DOHH2 (cell line): ENCODE results near the gene SYNE1.

Experiments used
- H3F3A ChIP-seq: fragments of 200-600 bp; sonication (generic), shearing (Covaris generic); 2 replicates; pipeline ENCODE4 v1.6.0; 2016; ENCODE audit warnings: antibody characterized with exemption, mild to moderate bottlenecking; ENCODE audit not compliant: control insufficient read depth, insufficient read depth
- H3K27ac ChIP-seq: fragments of 200-600 bp; sonication (generic); 2 replicates; pipeline ENCODE4 v1.5.1; 2014; ENCODE audit warnings: low read depth, mild to moderate bottlenecking, low read length, moderate library complexity
- H3K27me3 ChIP-seq: fragments of 200-600 bp; sonication (generic); 2 replicates; pipeline ENCODE4 v1.6.1; 2014; ENCODE audit warnings: mild to moderate bottlenecking, low read length, mixed read lengths; ENCODE audit not compliant: control insufficient read depth
- H3K36me3 ChIP-seq: fragments of 200-600 bp; sonication (generic); 2 replicates; pipeline ENCODE4 v1.6.1; 2014; ENCODE audit warnings: mild to moderate bottlenecking, low read length, moderate library complexity, mixed read lengths; ENCODE audit not compliant: control insufficient read depth
- H3K4me1 ChIP-seq: fragments of 200-600 bp; sonication (generic); 2 replicates; pipeline ENCODE4 v1.6.1; 2014; ENCODE audit warnings: mild to moderate bottlenecking, low read length, mixed read lengths; ENCODE audit not compliant: control insufficient read depth
- H3K4me2 ChIP-seq: fragments of 200-600 bp; sonication (generic); 2 replicates; pipeline ENCODE4 v1.6.0; 2014; ENCODE audit warnings: mild to moderate bottlenecking, low read length, moderate library complexity
- H3K4me3 ChIP-seq: fragments of 200-600 bp; sonication (generic); 2 replicates; pipeline ENCODE4 v1.5.1; 2014; ENCODE audit warnings: mild to moderate bottlenecking, low read length, mixed read lengths
- H3K79me2 ChIP-seq: fragments of 200-600 bp; sonication (generic); 2 replicates; pipeline ENCODE4 v1.6.1; 2014; ENCODE audit warnings: mild to moderate bottlenecking, low read length, mixed read lengths; ENCODE audit not compliant: control insufficient read depth
- H3K9me2 ChIP-seq: fragments of 200-600 bp; sonication (generic); replicated peaks from 2 replicates; pipeline ENCODE4 v1.6.1; 2014; ENCODE audit warnings: mild to moderate bottlenecking, low read length, mixed read lengths; ENCODE audit not compliant: control insufficient read depth
- H3K9me3 ChIP-seq: fragments of 200-600 bp; sonication (generic); 2 replicates; pipeline ENCODE4 v1.6.1; 2014; ENCODE audit warnings: antibody characterized with exemption, low read length, mixed read lengths; ENCODE audit not compliant: control insufficient read depth, insufficient read depth
- H4K20me1 ChIP-seq: fragments of 200-600 bp; sonication (generic); 2 replicates; pipeline ENCODE4 v1.6.0; 2014; ENCODE audit warnings: low read depth, mild to moderate bottlenecking, antibody characterized with exemption, low read length, moderate library complexity; ENCODE audit not compliant: control insufficient read depth, insufficient read depth
- CTCF ChIP-seq: fragments of 200-600 bp; sonication (generic); IDR thresholded peaks from one replicate; pipeline ENCODE4 v1.5.1; 2014; ENCODE audit warnings: antibody characterized with exemption, mild to moderate bottlenecking, low read depth, low read length; ENCODE audit not compliant: poor library complexity, severe bottlenecking
- EZH2phosphoT487 ChIP-seq: fragments of 200-600 bp; sonication (generic); IDR thresholded peaks from 2 replicates; pipeline ENCODE4 v1.6.1; 2017; ENCODE audit warnings: borderline replicate concordance, mild to moderate bottlenecking, antibody characterized with exemption, low read length, moderate library complexity, mixed read lengths

SYNE1 gene

GRCh38 chr6:152206072-152206818 is 430.9 kb downstream of the SYNE1 start:
- Histone ChIP-seq H4K20me1 (no peaks in the 10 kb centered on the region), H3K36me3 (peaks cover 78% of the 10 kb centered on the region), H3K79me2 (no peaks in the 10 kb centered on the region), H3K4me1 (no peaks in the 10 kb centered on the region), H3K4me2 (no peak overlapping the region), H3K9me2 (no peaks in the 10 kb centered on the region), H3K27me3 (no peaks in the 10 kb centered on the region), H3K9me3 (no peaks in the 10 kb centered on the region), H3F3A (no peaks in the 10 kb centered on the region), H3K4me3 (no peak overlapping the region), H3K27ac (no peak overlapping the region)
- TF ChIP-seq EZH2phosphoT487 (no peak), CTCF (peak; percentile 83)

GRCh38 chr6:152204591-152204990 is 432.6 kb downstream of the SYNE1 start:
- no peaks in the 10 kb centered on the region for H4K20me1 ChIP-seq
- H3K27ac ChIP-seq = no peak overlapping the region
- H3K9me2 ChIP-seq = no peaks in the 10 kb centered on the region
- no peaks in the 10 kb centered on the region for H3K79me2 ChIP-seq
- H3K4me3 ChIP-seq = no peak overlapping the region
- no peaks in the 10 kb centered on the region for H3K4me1 ChIP-seq
- H3K27me3 ChIP-seq = no peaks in the 10 kb centered on the region
- H3K4me2 ChIP-seq = no peak overlapping the region
- no peaks in the 10 kb centered on the region for H3F3A ChIP-seq
- no peak for TF ChIP-seq EZH2phosphoT487
- TF ChIP-seq CTCF = no peak
- no peaks in the 10 kb centered on the region for H3K9me3 ChIP-seq
- peaks cover 75% of the 10 kb centered on the region for H3K36me3 ChIP-seq

- H3K36me3 ChIP-seq = peaks cover 84% of the 10 kb centered on the region
- no peaks in the 10 kb centered on the region for H4K20me1 ChIP-seq
- no peaks in the 10 kb centered on the region for H3K27me3 ChIP-seq
- H3K9me2 ChIP-seq = no peaks in the 10 kb centered on the region
- H3K27ac ChIP-seq = no peak overlapping the region
- no peak for TF ChIP-seq CTCF
- TF ChIP-seq EZH2phosphoT487 = no peak
- no peaks in the 10 kb centered on the region for H3K9me3 ChIP-seq
- H3K4me3 ChIP-seq = no peak overlapping the region
- H3K4me1 ChIP-seq = no peaks in the 10 kb centered on the region
- H3F3A ChIP-seq = no peaks in the 10 kb centered on the region
- H3K4me2 ChIP-seq = no peak overlapping the region
- no peaks in the 10 kb centered on the region for H3K79me2 ChIP-seq
These were observed 436.0 kb downstream of the SYNE1 start for GRCh38 chr6:152201120-152201519.
